AG04450 (cell line): ENCODE results near the gene RTP5. TPM values are rescaled to one million over a fixed set of nuclear protein-coding genes. Genes with fewer than 3 reads are reported as not detected.

Experiments
- CTCF ChIA-PET: fragments of 300-600, 350-600 bp; formaldehyde crosslinking; extraction: SDS; loops from one replicate; lab custom pipeline; 2022; ENCODE audit warnings: antibody characterized with exemption, inconsistent platforms; lab: Charles Lee
- POLR2A ChIA-PET: fragments of 350-600 bp; formaldehyde crosslinking; extraction: SDS; loops from one replicate; lab custom pipeline; 2021; ENCODE audit warnings: antibody characterized with exemption, inconsistent platforms; lab: Yijun Ruan, JAX
- DNase-seq: peaks from one replicate; pipeline ENCODE4 v3.0.0-alpha.2; 2011; ENCODE audit warnings: low read depth, low spot score
- H3K27ac ChIP-seq: one replicate; pipeline ENCODE4 v1.5.1; 2012; ENCODE audit warnings: low read depth, low read length, control low read depth
- H3K27me3 ChIP-seq: one replicate; pipeline ENCODE4 v1.6.0; 2012; ENCODE audit warnings: low read length; ENCODE audit not compliant: control insufficient read depth, insufficient read depth
- H3K4me3 ChIP-seq: 2 replicates; pipeline ENCODE4 v1.5.1; 2011; ENCODE audit warnings: mild to moderate bottlenecking, low read depth, low read length, control low read depth
- H3K9me3 ChIP-seq: 2 replicates; pipeline ENCODE4 v1.5.1; 2012; ENCODE audit warnings: low read length; ENCODE audit not compliant: control insufficient read depth, insufficient read depth
- polyA plus RNA-seq: library from polyadenylated mRNA; depleted of rRNA; stranded (reverse); fragments of >200 nt; gene quantifications from 2 replicates; pipeline ENCODE4 v1.2.3, GENCODE V29; 2011
- TF ChIP-seq, protein P1 (sequence below): IDR thresholded peaks from 2 replicates; pipeline ENCODE4 v1.5.1; 2011; ENCODE audit warnings: low read depth, low read length, control low read depth, inconsistent platforms

The RTP5 gene
- polyA plus RNA-seq, 1 experiment, result not detected

DNA sequence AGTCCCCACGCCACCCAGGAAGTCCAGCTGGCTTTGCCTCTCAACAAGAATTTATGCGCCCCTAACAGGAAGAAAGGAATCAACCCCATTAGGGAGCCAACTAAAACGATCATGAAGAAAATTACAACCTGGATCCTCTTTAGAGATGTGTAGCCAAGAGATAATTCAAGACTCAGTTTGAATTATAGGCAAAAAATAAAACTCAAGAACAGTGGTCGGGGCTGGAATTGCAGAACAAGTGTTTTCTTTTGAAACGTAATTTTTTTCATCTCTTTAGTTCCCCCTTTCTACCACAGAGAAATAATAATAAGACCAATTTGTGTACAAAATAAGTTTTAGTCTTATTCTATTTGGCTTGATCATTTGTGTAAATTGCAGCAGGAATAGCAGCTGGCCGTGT lies 33.2 kb upstream of the RTP5 start:
- H3K27me3 ChIP-seq, result peaks cover 8% of the 10 kb centered on the region
- no peak overlapping the region for H3K27ac ChIP-seq
- no peak overlapping the region for H3K4me3 ChIP-seq
- H3K9me3 ChIP-seq, result peaks cover 6% of the 10 kb centered on the region
- DNase-seq, result no peak
- POLR2A ChIA-PET, result interaction anchor here (1.0 kb wide), 1 partner anchor 10 kb away, joined by 3 read pairs; no protein-coding TSS in a partner anchor
- TF ChIP-seq, protein P1, sequence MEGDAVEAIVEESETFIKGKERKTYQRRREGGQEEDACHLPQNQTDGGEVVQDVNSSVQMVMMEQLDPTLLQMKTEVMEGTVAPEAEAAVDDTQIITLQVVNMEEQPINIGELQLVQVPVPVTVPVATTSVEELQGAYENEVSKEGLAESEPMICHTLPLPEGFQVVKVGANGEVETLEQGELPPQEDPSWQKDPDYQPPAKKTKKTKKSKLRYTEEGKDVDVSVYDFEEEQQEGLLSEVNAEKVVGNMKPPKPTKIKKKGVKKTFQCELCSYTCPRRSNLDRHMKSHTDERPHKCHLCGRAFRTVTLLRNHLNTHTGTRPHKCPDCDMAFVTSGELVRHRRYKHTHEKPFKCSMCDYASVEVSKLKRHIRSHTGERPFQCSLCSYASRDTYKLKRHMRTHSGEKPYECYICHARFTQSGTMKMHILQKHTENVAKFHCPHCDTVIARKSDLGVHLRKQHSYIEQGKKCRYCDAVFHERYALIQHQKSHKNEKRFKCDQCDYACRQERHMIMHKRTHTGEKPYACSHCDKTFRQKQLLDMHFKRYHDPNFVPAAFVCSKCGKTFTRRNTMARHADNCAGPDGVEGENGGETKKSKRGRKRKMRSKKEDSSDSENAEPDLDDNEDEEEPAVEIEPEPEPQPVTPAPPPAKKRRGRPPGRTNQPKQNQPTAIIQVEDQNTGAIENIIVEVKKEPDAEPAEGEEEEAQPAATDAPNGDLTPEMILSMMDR, result no peak
- CTCF ChIA-PET, result interaction anchor here (0.7 kb wide), 1 partner anchor 8 kb away, joined by 3 read pairs; no protein-coding TSS in a partner anchor

DNA sequence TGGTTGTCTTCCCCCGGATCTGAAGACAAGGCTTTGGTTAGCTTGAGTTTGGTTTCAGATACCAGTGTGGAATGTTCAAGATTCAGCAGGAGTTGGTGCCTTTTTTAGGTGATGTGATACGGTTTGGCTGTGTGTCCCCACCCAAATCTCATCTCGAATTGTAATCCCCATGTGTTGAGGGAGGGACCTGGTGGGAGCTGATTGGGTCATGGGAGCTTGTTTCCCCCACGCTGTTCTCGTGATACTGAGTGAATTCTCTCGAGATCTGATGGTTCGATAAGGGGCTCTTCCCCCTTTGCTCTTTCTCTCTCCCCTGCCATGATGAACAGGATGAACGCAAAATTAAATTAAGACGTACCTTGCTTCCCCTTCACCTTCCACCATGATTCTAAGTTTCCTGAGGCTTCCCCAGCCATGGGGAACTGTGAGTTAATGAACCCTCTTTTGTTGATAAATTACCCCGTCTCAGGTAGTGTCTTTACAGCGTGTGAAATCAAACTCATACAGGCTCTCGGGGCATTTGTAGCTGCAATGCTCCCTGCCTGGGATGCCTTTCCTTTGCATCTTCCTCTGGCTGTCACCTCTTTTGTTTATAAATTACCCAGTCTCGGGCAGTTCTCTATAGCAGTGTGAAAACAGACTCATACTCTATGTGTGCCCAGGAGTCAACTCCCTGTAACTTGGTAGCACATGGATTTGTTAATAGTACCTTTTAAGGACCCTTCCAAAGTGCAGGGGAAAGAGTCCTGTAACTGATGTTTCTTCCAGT lies 32.1 kb upstream of the RTP5 start:
- Histone ChIP-seq H3K9me3 (peaks cover 4% of the 10 kb centered on the region), H3K4me3 (no peak overlapping the region), H3K27me3 (peaks cover 8% of the 10 kb centered on the region), H3K27ac (no peak overlapping the region)
- CTCF ChIA-PET, result interaction anchor here (1.6 kb wide), 1 partner anchor 41 kb away, joined by 4 read pairs; no protein-coding TSS in a partner anchor
- POLR2A ChIA-PET, result no interaction called here
- TF ChIP-seq, protein P1, result no peak
- no peak for DNase-seq

DNA sequence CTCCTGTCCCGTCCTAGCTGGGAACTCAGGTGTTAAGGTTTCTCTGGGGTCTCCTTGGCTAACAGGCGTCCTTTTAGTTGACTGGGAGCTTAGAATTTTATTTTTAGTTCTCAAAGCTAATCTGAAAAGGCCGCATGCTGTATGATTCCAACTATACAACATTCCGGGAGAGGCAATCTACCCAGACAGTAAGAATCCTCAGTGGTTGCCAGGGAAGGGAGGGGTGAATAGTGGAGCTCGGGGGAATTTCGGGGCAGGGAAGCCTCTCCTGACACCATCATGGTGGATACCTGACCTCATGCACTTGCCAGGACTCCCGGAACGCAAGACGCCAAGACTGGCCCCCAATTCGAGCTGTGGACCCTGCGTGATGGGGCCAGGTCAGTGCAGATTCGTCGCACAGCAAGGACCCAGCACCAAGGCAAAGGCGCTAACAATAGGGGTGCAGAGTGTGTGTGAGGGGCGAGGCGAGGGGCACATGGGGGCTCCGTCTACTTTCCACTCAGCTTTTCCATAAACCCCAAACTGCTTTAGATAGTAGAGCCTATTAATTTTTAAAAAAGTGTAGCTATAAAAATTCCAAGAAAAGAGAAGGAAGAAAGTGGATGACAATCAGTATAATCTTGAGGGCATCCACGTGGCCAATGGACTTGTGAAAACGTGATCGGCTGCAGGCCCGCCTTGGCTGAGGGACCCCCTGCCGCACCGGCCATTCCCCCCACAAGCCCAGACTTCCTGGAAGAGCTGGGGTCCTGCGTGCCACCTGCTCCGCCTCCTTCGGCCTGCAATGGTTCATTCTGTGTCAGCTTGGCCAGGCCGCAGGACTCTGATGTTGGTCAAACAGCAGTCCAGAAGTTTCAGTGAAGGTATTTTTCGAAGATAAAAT lies 28.1 kb upstream of the RTP5 start:
- ChIA-PET CTCF (interaction anchor here (0.6 kb wide), 1 partner anchor 63 kb away, joined by 4 read pairs; no protein-coding TSS in a partner anchor), POLR2A (no interaction called here)
- DNase-seq, result no peak
- H3K9me3 ChIP-seq, result peaks cover 6% of the 10 kb centered on the region; the same call in 1 of the 2 replicates
- H3K4me3 ChIP-seq, result no peak overlapping the region
- TF ChIP-seq, protein P1, result no peak
- H3K27ac ChIP-seq, result no peak overlapping the region
- H3K27me3 ChIP-seq, result peaks cover 11% of the 10 kb centered on the region

GRCh38 chr2:241842067-241842415 lies 27.5 kb upstream of the RTP5 start:
- peaks cover 6% of the 10 kb centered on the region; the same call in 1 of the 2 replicates for H3K9me3 ChIP-seq
- H3K27me3 ChIP-seq, result peaks cover 9% of the 10 kb centered on the region
- no peak overlapping the region for H3K27ac ChIP-seq
- CTCF ChIA-PET, result no interaction called here
- POLR2A ChIA-PET, result no interaction called here
- H3K4me3 ChIP-seq, result no peak overlapping the region
- no peak for DNase-seq
- TF ChIP-seq, protein P1, result no peak
